Bronchial epithelial cell (primary cell): Measurements from ENCODE around the gene BLMH. TPM values are rescaled to one million over a fixed set of nuclear protein-coding genes. Genes with fewer than 3 reads are reported as not detected.

Source experiments
- DNase-seq: peaks from one replicate; pipeline ENCODE4 v3.0.0-alpha.2; 2010; ENCODE audit warnings: low read depth
- FAIRE-seq: peaks from 2 replicates; lab custom pipeline; 2011; peaks lifted over from hg19 to GRCh38; lab: Jason Lieb, UNC
- H3K27me3 ChIP-seq: 2 replicates; pipeline ENCODE4 v1.5.1; 2011; ENCODE audit warnings: low read length; ENCODE audit not compliant: control insufficient read depth, insufficient read depth
- H3K36me3 ChIP-seq: 2 replicates; pipeline ENCODE4 v1.5.1; 2011; ENCODE audit warnings: low read length; ENCODE audit not compliant: control insufficient read depth, insufficient read depth
- H3K4me3 ChIP-seq: 2 replicates; pipeline ENCODE4 v1.5.1; 2011; ENCODE audit warnings: mild to moderate bottlenecking, low read depth, low read length, control low read depth
- total RNA-seq: library from RNA; depleted of rRNA; stranded (reverse); fragments of >200 nt; gene quantifications from 2 replicates; pipeline ENCODE4 v1.2.1, GENCODE V29; 2014
- TF ChIP-seq, protein P1 (sequence below): IDR thresholded peaks from 2 replicates; pipeline ENCODE4 v1.5.1; 2011; ENCODE audit warnings: mild to moderate bottlenecking, moderate library complexity, low read length, control low read depth, inconsistent platforms; ENCODE audit not compliant: insufficient read depth, severe bottlenecking

The BLMH gene
- total RNA-seq, 1 donor from 2014 or later: 19.0 TPM

DNA sequence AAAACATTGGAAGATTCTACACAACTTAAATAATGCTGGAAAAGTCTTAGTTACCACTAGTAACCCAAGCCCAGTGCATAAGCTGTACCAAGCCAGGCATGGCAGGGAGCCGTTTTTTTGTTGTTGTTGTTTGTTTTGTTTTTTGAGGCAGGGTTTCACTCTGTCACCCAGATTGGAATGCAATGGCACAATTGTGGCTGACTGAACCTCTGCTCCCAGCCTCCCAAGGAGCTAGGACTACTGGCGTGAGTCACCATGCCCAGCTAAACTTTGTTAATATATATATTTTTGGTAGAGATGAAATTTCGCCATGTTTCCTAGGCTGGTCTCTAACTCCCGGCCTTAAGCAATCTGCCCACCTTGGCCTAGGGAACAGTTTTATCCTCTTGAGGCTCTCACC, 42.7 kb upstream of the BLMH start:
- Histone ChIP-seq H3K27me3 (no peaks in the 10 kb centered on the region), H3K36me3 (no peaks in the 10 kb centered on the region), H3K4me3 (no peak overlapping the region)
- DNase-seq: no peak
- FAIRE-seq: no peak
- TF ChIP-seq, protein P1, sequence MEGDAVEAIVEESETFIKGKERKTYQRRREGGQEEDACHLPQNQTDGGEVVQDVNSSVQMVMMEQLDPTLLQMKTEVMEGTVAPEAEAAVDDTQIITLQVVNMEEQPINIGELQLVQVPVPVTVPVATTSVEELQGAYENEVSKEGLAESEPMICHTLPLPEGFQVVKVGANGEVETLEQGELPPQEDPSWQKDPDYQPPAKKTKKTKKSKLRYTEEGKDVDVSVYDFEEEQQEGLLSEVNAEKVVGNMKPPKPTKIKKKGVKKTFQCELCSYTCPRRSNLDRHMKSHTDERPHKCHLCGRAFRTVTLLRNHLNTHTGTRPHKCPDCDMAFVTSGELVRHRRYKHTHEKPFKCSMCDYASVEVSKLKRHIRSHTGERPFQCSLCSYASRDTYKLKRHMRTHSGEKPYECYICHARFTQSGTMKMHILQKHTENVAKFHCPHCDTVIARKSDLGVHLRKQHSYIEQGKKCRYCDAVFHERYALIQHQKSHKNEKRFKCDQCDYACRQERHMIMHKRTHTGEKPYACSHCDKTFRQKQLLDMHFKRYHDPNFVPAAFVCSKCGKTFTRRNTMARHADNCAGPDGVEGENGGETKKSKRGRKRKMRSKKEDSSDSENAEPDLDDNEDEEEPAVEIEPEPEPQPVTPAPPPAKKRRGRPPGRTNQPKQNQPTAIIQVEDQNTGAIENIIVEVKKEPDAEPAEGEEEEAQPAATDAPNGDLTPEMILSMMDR: no peak

DNA sequence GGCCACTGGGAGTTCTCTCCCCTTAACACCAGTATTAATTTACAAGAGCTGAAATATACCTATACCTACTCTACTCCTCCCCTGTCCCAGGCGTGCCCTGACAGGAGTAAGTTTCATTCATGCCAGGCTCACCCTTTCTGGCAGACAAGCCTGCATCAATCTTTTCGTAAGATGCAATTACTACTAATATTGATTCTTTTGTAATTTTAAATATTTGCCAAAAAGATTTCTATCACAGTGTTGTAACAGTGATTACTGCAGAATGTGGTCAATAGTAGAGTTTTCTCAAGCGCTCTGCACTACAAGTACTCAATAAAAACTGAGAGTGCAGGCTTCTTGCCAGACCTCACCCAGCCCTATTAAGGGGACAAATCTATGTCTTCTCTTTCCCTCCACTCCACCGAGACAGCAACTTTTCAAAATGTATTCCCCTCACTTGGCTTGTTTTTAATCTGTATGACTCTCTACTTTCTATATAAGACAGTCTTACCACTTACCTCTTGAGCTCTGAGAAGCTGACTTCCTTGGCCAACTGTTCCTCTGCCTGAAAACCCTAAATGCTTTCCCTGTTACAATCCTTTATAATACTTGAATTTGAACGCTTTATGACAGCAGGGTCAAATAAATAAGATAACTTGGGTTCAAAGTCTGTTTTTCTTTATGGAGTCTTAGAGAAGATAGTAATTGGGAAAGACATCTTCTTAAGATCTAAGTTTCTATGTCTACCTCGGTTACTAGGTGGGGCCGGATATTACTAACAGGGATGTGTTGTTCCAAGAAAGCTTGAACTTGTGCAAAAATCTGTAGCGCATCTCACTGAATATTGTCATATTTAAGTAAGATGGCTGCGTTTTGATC, 42.0 kb upstream of the BLMH start, which contains the start of gene TMIGD1:
Gene TMIGD1 (minus strand): TSS at position 555 of the 858 bp plus-strand sequence. CDS start 1,924 bp downstream, outside the sequence.
- FAIRE-seq (no peak), DNase-seq (peak; percentile 78)
- no peaks in the 10 kb centered on the region for H3K36me3 ChIP-seq
- H3K4me3 ChIP-seq: no peak within 1 kb of the TSS
- H3K27me3 ChIP-seq: no peaks in the 10 kb centered on the region
- TF ChIP-seq, protein P1: no peak

DNA sequence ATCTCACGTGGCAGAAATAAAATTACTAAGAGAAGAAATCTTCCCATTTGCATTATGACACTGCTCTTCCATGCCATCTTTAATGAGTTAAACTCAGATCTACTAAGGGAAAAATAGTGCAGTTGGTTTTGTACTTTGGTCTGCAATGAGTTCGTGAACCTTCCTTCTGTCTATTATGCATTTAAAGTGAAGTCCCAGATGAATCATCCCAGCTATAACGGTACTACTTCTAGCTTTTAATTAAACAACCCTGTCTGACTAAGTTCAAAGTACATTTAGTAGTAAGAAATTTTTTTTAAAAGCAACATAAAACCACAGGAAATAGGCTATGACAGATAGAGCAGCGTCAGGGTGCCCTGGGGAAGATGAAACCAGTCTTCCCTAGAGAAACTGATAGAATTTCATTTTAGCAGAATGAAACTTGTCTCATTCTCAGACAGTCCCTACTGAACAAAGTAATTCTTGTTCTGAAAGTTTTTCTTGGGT, 40.4 kb upstream of the BLMH start:
- DNase-seq: peak; percentile 88
- FAIRE-seq: no peak
- Histone ChIP-seq H3K27me3 (no peaks in the 10 kb centered on the region), H3K4me3 (no peak overlapping the region), H3K36me3 (no peaks in the 10 kb centered on the region)
- TF ChIP-seq, protein P1: no peak

DNA sequence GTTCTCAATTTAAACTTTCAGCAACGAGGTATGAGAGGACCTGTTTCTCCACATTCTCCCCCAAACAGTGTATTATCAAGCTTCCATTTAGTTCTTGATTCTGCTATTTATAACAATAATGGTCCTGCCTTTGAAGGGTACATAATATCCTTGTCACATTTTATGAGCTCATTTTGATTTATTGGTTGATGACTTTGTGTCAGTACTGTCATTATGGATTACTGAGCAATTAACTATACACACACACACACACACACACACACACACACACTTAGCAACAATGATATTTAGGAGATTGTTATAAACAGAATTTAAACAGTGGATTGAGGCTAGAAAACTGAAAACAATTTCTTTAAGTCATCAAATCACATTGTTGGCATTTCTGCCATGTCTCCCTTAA, 35.1 kb upstream of the BLMH start:
- no peak overlapping the region for H3K4me3 ChIP-seq
- no peak for FAIRE-seq

DNA sequence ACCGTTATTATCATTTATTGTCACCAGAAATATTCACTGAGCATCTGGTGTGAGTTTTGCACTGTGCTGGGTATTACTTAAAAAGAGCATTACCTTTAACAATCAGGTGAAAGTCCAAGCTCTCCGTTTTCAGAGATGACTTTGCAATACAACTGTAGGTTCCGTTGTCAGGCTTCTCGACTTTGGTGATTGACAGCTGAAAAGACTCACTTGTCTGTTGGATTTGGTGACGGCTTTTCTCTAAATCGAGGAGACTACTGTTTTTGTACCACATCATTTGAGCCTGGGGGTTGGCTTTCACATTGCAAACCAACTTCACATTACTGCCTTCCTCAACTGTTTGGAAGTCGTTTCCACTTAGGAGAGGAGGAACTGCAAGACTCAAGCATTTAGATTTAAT, 33.0 kb upstream of the BLMH start:
- H3K27me3 ChIP-seq: no peaks in the 10 kb centered on the region
- no peaks in the 10 kb centered on the region for H3K36me3 ChIP-seq
- DNase-seq (no peak), FAIRE-seq (no peak)
- TF ChIP-seq, protein P1: no peak
- no peak overlapping the region for H3K4me3 ChIP-seq

More for the DNA sequence above, 35.1 kb upstream of the BLMH start:
- DNase-seq: no peak
- H3K36me3 ChIP-seq: no peaks in the 10 kb centered on the region
- H3K27me3 ChIP-seq: no peaks in the 10 kb centered on the region
- TF ChIP-seq, protein P1: no peak
